Lower leg skin (tissue), 4 donors: Measurements from ENCODE around the gene ZNF343. TPM values are rescaled to one million over a fixed set of nuclear protein-coding genes. Genes with fewer than 3 reads are reported as not detected.

Experiments
- DNase-seq, 2 donors: peaks; one replicate each; pipeline ENCODE4 v3.0.0-alpha.2; 2019; ENCODE audit warnings: low spot score in 2 of 2
- H3K4me3 ChIP-seq: fragments of 200-600 bp; sonication (generic); 2 replicates; pipeline ENCODE4 v1.5.1; 2017; ENCODE audit warnings: mild to moderate bottlenecking, low read depth; ENCODE audit not compliant: poor library complexity, severe bottlenecking
- POLR2A ChIP-seq, 2 donors: fragments of 450-650 bp; IDR thresholded peaks; one replicate each; pipeline ENCODE4 v1.6.1; 2016 to 2017; ENCODE audit warnings: antibody characterized with exemption in 2 of 2, mild to moderate bottlenecking in 1 of 2, moderate library complexity in 1 of 2
- WGBS, 2 donors: methylation state at CpG; one replicate each; pipeline ENCODE4 v1.1.5; 2018; 5-methylcytosine and 5-hydroxymethylcytosine counted together
- intact Hi-C: fragments of 100-400 bp; cut with DNase I; formaldehyde crosslinking; loops from one replicate; pipeline ENCODE4 v1.15.0; 2023; ENCODE audit warnings: low total_unique reads
- total RNA-seq, 4 donors: library from RNA; depleted of rRNA; stranded (reverse); fragments of >200 nt; gene quantifications; one replicate each; pipeline ENCODE4 v1.1.0, GENCODE V29; 2016
- TF ChIP-seq, protein P1 (sequence below), 3 donors: fragments of 450-650 bp; IDR thresholded peaks; one replicate each; pipeline ENCODE4 v1.5.1; 2016; ENCODE audit warnings: antibody characterized with exemption in 3 of 3, mild to moderate bottlenecking in 3 of 3, moderate library complexity in 2 of 3

ZNF343 gene
- total RNA-seq, 4 donors from 2014 or later: 10.6 to 12.9 (median 11.3) TPM

DNA sequence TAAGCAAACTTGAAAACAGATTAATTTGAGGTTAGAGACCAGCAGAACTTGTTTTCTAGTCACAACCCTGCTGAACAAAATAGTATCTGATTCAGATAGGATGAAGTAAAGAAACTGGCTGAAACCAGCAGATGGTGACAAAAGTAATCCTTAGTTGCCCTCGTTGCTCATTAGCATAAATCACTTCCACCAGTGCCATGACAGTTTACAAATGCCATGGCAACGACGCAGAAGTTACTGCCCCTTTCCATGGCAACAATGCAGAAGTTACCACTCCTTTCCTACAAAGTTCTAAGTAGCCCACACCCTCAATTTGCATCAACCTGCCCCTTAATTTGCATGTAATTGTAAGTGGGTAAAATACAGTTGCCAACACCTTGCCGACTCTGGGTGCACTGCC lies 61.9 kb downstream of the ZNF343 start:
- no peak overlapping the region for H3K4me3 ChIP-seq
- TF ChIP-seq, protein P1, sequence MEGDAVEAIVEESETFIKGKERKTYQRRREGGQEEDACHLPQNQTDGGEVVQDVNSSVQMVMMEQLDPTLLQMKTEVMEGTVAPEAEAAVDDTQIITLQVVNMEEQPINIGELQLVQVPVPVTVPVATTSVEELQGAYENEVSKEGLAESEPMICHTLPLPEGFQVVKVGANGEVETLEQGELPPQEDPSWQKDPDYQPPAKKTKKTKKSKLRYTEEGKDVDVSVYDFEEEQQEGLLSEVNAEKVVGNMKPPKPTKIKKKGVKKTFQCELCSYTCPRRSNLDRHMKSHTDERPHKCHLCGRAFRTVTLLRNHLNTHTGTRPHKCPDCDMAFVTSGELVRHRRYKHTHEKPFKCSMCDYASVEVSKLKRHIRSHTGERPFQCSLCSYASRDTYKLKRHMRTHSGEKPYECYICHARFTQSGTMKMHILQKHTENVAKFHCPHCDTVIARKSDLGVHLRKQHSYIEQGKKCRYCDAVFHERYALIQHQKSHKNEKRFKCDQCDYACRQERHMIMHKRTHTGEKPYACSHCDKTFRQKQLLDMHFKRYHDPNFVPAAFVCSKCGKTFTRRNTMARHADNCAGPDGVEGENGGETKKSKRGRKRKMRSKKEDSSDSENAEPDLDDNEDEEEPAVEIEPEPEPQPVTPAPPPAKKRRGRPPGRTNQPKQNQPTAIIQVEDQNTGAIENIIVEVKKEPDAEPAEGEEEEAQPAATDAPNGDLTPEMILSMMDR (IDR thresholded peaks at IDR 0.05): no peak
- no peak for TF ChIP-seq POLR2A (IDR thresholded peaks at IDR 0.05)
- 64 to 65% methylated on average over 4 of the region's 4 CpGs for WGBS, 2 donors
- intact Hi-C loops: no loop called here
- no peak for DNase-seq

Other genes with a start within 250 kb of the ZNF343 start
- gene TGM3, start 212.9 kb downstream of the ZNF343 start, total RNA-seq: 100 to 1,000 TPM in 2 of 4 donors, 10 to 100 TPM in 2; 64.1 to 130 (median 104) TPM
- gene TGM6, start 128.0 kb downstream of the ZNF343 start, total RNA-seq: under 1 TPM in 1 of 4 donors, not detected in 3; 0.65 TPM
- 100 to 1,000 TPM; 205 to 254 (median 242) TPM for gene SNRPB, start 38.1 kb downstream of the ZNF343 start, total RNA-seq
- under 1 TPM in 1 of 4 donors, not detected in 3; 0.06 TPM for gene TMC2, start 27.7 kb upstream of the ZNF343 start, total RNA-seq
- gene NOP56, start 143.7 kb upstream of the ZNF343 start, total RNA-seq: 10 to 100 TPM; 51.5 to 64.7 (median 56.6) TPM
- gene IDH3B, start 155.3 kb upstream of the ZNF343 start, total RNA-seq: 100 to 1,000 TPM; 121 to 151 (median 126) TPM
- 1 to 10 TPM; 5.0 to 9.9 (median 7.7) TPM for gene EBF4, start 183.9 kb upstream of the ZNF343 start, total RNA-seq